ELR (cell line): Measurements from ENCODE around the gene SPN.
"Not testable (repeated sequence)": the region's sequence is repeated elsewhere in the genome, so short reads cannot be mapped to it uniquely, and the experiment has no call there.

Source experiments
- DNase-seq: peaks from one replicate; pipeline ENCODE4 v3.0.0-alpha.2; 2015; ENCODE audit warnings: low read depth

The SPN gene, protein sequence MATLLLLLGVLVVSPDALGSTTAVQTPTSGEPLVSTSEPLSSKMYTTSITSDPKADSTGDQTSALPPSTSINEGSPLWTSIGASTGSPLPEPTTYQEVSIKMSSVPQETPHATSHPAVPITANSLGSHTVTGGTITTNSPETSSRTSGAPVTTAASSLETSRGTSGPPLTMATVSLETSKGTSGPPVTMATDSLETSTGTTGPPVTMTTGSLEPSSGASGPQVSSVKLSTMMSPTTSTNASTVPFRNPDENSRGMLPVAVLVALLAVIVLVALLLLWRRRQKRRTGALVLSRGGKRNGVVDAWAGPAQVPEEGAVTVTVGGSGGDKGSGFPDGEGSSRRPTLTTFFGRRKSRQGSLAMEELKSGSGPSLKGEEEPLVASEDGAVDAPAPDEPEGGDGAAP

DNA sequence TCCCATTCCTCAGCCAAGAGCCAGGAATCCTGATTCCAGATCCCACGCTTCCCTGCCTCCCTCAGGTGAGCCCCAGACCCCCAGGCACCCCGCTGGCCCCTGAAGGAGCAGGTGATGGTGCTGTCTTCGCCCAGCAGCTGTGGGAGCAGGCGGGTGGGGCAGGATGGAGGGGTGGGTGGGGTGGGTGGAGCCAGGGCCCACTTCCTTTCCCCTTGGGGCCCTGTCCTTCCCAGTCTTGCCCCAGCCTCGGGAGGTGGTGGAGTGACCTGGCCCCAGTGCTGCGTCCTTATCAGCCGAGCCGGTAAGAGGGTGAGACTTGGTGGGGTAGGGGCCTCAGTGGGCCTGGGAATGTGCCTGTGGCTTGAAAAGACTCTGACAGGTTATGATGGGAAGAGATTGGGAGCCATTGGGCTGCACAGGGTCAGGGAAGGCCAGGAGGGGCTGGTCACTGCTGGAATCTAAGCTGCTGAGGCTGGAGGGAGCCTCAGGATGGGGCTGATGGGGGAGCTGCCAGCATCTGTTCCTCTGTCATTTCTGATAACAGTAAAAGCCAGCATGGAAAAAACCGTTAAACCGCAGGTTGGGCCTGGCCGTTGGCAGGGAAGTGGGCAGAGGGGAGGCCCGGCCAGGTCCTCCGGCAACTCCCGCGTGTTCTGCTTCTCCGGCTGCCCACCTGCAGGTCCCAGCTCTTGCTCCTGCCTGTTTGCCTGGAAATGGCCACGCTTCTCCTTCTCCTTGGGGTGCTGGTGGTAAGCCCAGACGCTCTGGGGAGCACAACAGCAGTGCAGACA is at the start of gene SPN:
SPN (plus strand) TSS at position 232 of the 791 bp plus-strand sequence; CDS start at position 714, 482 bp downstream.
- DNase-seq = no peak

GRCh38 chr16:29613307-29614057 is 49.6 kb upstream of the SPN start:
- DNase-seq = peak; percentile 89

GRCh38 chr16:29614691-29615314 is 48.2 kb upstream of the SPN start:
- peak; percentile 45 for DNase-seq

GRCh38 chr16:29616127-29616526 is 46.9 kb upstream of the SPN start:
- DNase-seq = not testable (repeated sequence)

DNA sequence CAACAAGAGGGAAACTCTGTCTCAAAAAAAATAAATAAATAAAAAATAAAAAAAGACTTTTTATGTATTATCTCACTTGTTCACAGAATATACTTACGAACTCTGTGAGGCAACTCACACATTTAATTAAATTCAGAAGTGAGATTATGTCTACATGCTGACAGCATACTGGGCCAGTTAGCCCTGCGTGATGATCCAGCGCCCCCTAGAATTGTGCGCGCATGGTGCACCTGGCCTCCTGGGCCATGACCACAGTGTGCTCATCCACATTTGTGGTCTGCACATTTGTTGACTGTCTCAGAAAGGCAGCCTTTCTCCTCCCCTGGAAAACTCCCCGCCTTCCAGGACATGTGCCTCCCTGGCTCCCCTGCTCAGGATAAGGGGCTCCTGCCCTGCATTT is 42.5 kb upstream of the SPN start:
- DNase-seq = not testable (repeated sequence)

DNA sequence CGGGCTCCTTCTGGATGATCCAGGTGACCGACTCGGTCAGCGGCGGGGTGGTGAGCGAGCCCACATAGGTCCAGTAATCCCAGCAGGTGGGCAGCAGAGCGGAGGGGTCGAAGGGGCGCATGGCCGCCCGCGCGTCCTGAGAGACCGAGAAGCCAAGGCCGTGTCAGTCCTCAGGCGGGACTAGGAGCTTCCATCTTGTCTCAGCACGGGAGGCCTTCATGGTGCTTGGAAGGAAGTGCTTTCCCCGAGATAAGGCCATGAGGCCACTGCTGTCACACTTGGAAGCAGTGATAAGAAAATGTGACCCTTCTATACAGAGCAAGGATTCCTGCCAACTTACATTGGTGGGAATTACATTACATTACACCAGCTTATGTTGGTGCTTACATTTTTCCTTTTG is 40.3 kb upstream of the SPN start:
- DNase-seq = not testable (repeated sequence)

GRCh38 chr16:29623253-29623652 is 39.8 kb upstream of the SPN start:
- not testable (repeated sequence) for DNase-seq

DNA sequence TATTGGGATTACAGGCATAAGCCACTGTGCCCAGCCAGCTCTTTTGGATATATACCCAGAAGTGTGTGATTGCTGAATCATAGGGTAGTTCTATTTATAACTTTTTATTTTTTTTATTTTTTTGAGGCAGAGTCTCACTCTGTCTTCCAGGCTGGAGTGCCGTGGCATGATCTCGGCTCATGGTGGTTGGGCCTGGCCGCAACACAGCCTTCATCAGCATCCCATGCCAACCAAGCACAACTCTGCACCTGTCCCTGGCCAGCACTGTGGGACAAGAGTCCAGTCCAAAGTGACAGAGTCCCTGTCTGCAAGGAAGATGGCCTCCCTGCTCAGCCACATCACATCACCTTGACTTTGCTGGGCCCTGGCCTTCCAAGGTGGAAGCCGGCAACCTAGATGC is 37.9 kb upstream of the SPN start:
- DNase-seq = not testable (repeated sequence)

DNA sequence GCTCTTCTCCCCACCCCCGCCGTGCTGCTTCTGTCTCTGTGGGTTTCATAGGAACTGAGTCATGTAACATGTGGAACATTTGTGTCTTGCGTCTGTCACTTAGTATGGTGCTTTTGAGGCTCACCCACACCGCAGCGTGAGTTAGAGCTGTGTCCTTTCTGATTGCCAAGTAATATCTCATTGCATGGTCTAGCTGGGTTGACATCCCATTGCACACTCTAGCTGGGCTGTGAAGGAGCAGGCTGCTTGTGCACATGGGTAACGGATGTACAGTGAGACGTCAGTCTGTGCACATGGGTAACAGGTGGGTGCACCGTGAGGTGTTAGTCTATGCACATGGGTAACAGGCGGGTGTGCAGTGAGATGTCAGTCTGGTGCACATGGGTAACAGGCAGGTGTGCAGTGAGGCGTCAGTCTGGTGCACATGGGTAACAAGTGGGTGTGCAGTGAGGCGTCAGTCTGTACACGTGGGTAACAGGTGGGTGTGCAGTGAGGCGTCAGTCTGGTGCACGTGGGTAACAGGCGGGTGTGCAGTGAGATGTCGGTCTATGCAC is 36.2 kb upstream of the SPN start:
- DNase-seq = not testable (repeated sequence)

DNA sequence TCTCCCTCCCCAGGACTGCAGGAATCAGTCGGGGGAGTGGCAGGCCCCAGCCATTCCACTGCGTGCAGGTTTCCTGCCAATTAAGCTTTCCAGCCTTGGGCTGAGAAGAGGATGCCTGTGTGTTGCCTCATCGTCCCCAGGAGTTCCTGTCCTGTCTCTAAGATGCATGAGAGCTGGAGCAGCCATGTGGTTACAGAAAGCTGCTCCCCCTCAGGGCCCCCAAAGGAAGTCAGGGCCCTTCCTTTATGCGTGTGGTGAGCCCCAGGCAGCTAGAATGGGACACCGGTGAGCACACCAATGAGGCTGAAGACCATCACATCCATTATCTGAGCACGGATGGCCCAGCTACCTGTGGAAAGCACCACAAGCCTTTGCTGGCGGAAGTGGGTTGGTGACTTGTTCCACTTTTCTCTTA is 35.4 kb upstream of the SPN start:
- DNase-seq = not testable (repeated sequence)

- not testable (repeated sequence) for DNase-seq
Measured at GRCh38 chr16:29628707-29629106, 34.3 kb upstream of the SPN start.

DNA sequence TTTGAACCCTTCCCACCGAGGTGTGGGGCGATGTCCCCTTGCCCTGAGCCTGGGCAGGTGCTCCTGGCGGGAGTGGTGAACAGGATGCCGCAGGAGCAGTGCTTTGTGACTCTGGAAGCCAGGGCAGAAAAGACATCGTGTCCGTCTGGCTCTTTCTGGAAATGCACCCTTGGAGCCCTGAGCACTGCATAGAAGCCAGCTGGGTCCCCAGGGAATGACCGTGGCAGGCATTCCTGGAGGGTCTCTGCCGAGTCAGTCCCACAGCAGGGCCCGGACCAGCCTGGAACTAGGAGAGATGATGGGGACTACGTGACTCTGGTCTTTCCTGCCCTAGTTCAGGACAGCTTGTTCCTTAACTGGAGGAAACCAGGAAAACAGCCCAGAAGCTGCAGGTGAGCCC is 33.7 kb upstream of the SPN start:
- DNase-seq = not testable (repeated sequence)

GRCh38 chr16:29631658-29632057 is 31.4 kb upstream of the SPN start:
- not testable (repeated sequence) for DNase-seq

DNA sequence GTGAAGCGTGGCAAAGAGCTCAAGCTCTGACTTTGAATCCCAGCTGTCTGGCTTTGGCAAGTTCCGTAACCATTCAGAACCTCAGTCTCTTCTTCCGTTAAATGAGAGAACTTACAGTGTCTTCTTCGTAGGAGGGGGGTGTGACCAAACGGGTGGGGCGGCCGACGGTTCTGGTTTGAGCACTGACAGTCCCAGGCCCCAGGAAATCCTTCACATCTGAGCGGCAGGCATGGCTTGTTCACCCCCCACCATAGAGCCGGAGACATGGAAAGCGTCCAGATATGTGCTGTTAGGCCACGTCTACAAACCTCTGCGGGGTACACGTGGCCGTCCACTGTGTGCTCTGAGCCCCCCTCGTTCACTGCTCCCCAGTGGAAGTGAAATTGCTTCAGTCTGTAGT is 27.1 kb upstream of the SPN start:
- DNase-seq = not testable (repeated sequence)

DNA sequence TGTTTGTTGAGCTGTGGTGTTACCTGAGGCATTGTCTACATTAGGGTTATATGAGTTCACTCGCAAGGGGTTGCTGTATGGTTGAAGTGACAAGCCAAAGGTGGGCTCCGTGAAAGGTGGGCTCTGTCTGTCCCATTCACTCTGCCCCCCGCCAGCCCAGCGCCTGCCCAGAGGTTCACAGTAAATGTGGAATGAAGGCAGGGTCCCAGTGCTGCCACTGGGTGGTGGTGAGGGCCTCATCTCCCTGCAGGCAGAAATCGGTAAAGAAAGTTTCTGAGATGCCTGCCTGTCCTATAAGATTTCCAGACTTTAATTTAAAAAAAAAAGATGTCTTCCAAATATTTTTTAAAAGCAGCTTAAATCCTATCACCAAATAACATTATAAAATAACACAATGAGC is 26.7 kb upstream of the SPN start:
- DNase-seq = not testable (repeated sequence)

- not testable (repeated sequence) for DNase-seq
Measured at GRCh38 chr16:29638751-29639150, 24.3 kb upstream of the SPN start.

DNA sequence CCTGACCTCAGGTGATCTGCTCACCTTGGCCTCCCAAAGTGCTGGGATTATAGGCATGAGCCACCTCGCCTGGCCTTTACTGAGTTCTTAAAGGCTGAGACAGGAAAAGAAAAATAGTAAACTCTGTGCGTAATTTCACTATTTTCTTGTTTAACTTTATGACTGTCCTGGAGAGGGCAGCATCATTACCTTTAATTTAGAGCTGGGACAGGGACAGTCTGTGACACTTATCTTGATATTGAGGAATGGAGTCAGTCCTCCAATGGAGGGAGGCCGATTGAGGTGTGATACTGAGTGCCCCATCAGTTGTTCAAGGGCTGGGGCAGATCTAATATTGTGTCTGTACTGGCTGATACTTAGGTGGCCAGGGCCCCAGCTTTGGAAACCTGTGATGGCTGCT is 21.5 kb upstream of the SPN start:
- no peak for DNase-seq

DNA sequence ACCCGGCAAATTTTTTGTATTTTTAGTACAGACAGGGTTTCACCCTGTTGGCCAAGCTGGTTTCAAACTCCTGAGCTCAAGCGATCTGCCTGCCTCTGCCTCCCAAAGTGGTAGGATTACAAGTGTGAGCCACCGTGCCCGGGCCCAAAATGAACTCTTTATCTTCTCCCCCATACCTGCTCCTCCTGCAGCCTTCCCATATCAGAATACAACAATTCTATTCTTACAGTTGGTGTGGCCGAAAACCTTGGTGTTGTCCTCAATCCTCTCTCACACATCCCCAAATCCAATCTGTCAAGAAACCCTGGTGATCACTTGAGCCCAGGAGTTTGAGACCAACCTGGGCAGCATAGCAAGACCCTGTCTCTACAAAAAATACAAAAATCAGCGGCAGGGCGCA is 19.5 kb upstream of the SPN start:
- DNase-seq = no peak

DNA sequence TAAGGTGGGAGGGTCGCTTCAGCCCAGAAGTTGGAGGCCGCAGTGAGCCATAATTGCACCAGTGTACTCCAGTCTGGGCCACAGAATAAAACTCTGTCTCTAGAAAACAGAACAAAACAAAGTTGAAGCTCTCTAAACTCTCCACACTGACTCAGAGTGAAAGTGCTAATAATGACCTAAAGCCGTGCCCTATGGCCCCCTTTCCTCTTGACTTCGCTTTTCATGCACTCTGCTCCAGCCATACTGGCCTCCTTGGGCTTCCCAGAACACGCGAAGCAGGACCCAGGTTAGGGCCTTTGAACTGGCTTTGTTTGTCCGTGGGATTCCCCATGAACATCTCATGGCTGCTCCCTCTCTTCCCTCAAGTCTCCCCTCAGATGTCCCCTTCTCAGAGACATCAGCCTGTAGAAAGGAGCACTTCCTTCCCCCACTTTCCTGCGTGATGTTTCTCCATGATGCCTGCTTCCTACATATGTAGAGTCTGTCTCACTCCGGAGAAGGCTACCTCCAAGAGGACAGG is 18.6 kb upstream of the SPN start:
- no peak for DNase-seq

DNA sequence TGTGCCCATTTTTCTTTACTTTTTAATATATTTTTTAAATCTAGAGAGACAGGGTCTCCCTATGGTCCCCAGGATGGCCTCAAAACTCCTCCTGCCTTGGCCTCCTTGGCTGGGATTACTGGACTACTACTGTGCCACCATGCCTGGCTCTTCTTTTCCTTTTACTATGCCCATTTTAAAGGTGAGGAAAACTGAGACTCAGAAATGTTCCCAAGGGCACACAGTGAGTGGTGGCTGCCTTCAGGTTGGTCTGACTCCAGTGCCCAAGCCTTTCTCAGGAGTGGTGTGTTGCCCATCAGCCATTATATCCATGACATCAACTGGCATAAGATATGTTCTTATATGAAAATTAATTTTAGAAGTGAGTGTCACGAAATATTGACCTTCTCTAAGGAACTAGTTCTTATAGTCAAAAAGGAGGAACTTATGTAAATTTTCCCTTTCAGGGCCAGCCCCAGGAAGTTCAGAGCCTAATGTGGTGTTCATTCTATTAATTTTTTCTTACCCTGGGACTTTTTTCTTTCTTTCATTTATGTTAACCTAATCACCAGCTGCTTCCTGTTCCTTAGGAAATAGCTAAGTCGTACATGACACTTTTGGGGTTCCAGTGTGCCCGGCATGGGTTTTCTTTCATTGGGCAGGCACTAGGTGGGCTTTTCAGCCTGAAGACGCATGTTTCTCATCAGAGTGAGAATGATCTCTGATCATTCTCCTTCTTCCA is 17.9 kb upstream of the SPN start:
- DNase-seq = no peak
